HEK293 (cell line): ENCODE measurements around the gene NISCH.

Experiments
- CTCF ChIA-PET: fragments of 350-600 bp; formaldehyde crosslinking; extraction: SDS; loops from one replicate; lab custom pipeline; 2021; ENCODE audit warnings: antibody characterized with exemption; lab: Yijun Ruan, JAX
- POLR2A ChIA-PET: fragments of 300-600 bp; formaldehyde crosslinking; extraction: SDS; loops from one replicate; lab custom pipeline; 2020; ENCODE audit warnings: antibody characterized with exemption, inconsistent platforms; lab: Yijun Ruan, JAX
- H3K27ac ChIP-seq: fragments of 200-500 bp; sonication (Bioruptor generic); 2 replicates; pipeline ENCODE4 v1.5.1; 2014; ENCODE audit warnings: low read depth, low read length, control low read depth, inconsistent platforms; ENCODE audit errors: extremely low read depth
- H3K36me3 ChIP-seq, 2 experiments: fragments of 200-500 bp in 1 of 2; sonication (Bioruptor generic) in 1 of 2; 1 replicate in 1 of 2; 2 replicates in 1 of 2; pipeline ENCODE4 v1.5.1; 2014 to 2017; ENCODE audit warnings: inconsistent platforms in 2 of 2, low read length in 2 of 2; ENCODE audit not compliant: control insufficient read depth in 2 of 2, insufficient read depth in 1 of 2
- H3K4me1 ChIP-seq: fragments of 200-500 bp; sonication (Bioruptor generic); 2 replicates; pipeline ENCODE4 v1.5.1; 2014; ENCODE audit warnings: mild to moderate bottlenecking, low read length, inconsistent platforms; ENCODE audit not compliant: control insufficient read depth, insufficient read depth
- H3K4me3 ChIP-seq: 2 replicates; pipeline ENCODE4 v1.5.1; 2011; ENCODE audit warnings: low read depth, mild to moderate bottlenecking, control low read depth, low read length, moderate library complexity
- H3K9me3 ChIP-seq: fragments of 200-500 bp; sonication (Bioruptor generic); 2 replicates; pipeline ENCODE4 v1.5.1; 2014; ENCODE audit warnings: low read depth, low read length, inconsistent platforms; ENCODE audit not compliant: control insufficient read depth, insufficient read depth
- EGR2 ChIP-seq: fragments of 450-650 bp; formaldehyde crosslinking; IDR thresholded peaks from 2 replicates; pipeline ENCODE4 v1.5.1; 2016; ENCODE audit warnings: low read depth, missing biosample characterization, missing genetic modification characterization
- GLI2 ChIP-seq: fragments of 450-650 bp; formaldehyde crosslinking; IDR thresholded peaks from 2 replicates; pipeline ENCODE4; 2017; ENCODE audit warnings: missing biosample characterization, missing genetic modification characterization, low read depth, borderline replicate concordance
- GLIS1 ChIP-seq: fragments of 450-650 bp; formaldehyde crosslinking; IDR thresholded peaks from 2 replicates; pipeline ENCODE4 v1.5.1; 2016; ENCODE audit warnings: missing biosample characterization, missing genetic modification characterization
- HOXD13 ChIP-seq: sonication (generic); formaldehyde crosslinking; IDR thresholded peaks from 2 replicates; pipeline ENCODE4 v1.8.0; 2022; ENCODE audit warnings: missing genetic modification reagents, borderline replicate concordance
- KLF7 ChIP-seq: fragments of 450-650 bp; formaldehyde crosslinking; IDR thresholded peaks from 2 replicates; pipeline ENCODE4 v1.5.1; 2016; ENCODE audit warnings: missing biosample characterization, missing genetic modification characterization, borderline replicate concordance
- PBX3 ChIP-seq: sonication (generic); formaldehyde crosslinking; IDR thresholded peaks from 2 replicates; pipeline ENCODE4 v1.8.1; 2022; ENCODE audit warnings: mild to moderate bottlenecking, moderate library complexity, missing genetic modification reagents
- ZBTB20 ChIP-seq: fragments of 450-650 bp; formaldehyde crosslinking; IDR thresholded peaks from 2 replicates; pipeline ENCODE4 v1.5.1; 2016; ENCODE audit warnings: missing biosample characterization, missing genetic modification characterization
- ZBTB7A ChIP-seq: fragments of 450-650 bp; formaldehyde crosslinking; IDR thresholded peaks from 2 replicates; pipeline ENCODE4 v1.5.1; 2016; ENCODE audit warnings: low read depth, missing biosample characterization, missing genetic modification characterization
- ZFP37 ChIP-seq: fragments of 450-650 bp; formaldehyde crosslinking; IDR thresholded peaks from 2 replicates; pipeline ENCODE4 v1.5.1; 2016; ENCODE audit warnings: missing biosample characterization, missing genetic modification characterization
- ZFP69B ChIP-seq: fragments of 450-650 bp; formaldehyde crosslinking; IDR thresholded peaks from 2 replicates; pipeline ENCODE4 v1.5.1; 2016; ENCODE audit warnings: missing biosample characterization, missing genetic modification characterization
- ZIC2 ChIP-seq: fragments of 450-650 bp; formaldehyde crosslinking; IDR thresholded peaks from 2 replicates; pipeline ENCODE4 v1.5.1; 2016; ENCODE audit warnings: missing biosample characterization, missing genetic modification characterization
- ZNF112 ChIP-seq: fragments of 450-650 bp; formaldehyde crosslinking; IDR thresholded peaks from 2 replicates; pipeline ENCODE4 v1.5.0; 2017; ENCODE audit warnings: missing biosample characterization, missing genetic modification characterization
- ZNF121 ChIP-seq: fragments of 450-650 bp; formaldehyde crosslinking; IDR thresholded peaks from 2 replicates; pipeline ENCODE4 v1.5.1; 2016; ENCODE audit warnings: missing biosample characterization, missing genetic modification characterization
- ZNF138 ChIP-seq: fragments of 450-650 bp; formaldehyde crosslinking; IDR thresholded peaks from 2 replicates; pipeline ENCODE4 v1.5.1; 2016; ENCODE audit warnings: missing biosample characterization, missing genetic modification characterization, borderline replicate concordance
- ZNF174 ChIP-seq: fragments of 450-650 bp; formaldehyde crosslinking; IDR thresholded peaks from 2 replicates; pipeline ENCODE4 v1.5.0; 2017; ENCODE audit warnings: missing biosample characterization, mild to moderate bottlenecking, missing genetic modification characterization
- ZNF223 ChIP-seq: fragments of 450-650 bp; formaldehyde crosslinking; IDR thresholded peaks from 2 replicates; pipeline ENCODE4 v1.5.1; 2016; ENCODE audit warnings: missing biosample characterization, missing genetic modification characterization
- ZNF354C ChIP-seq: fragments of 450-650 bp; formaldehyde crosslinking; IDR thresholded peaks from 2 replicates; pipeline ENCODE4 v1.5.1; 2016; ENCODE audit warnings: missing biosample characterization, missing genetic modification characterization, low read depth, borderline replicate concordance
- ZNF391 ChIP-seq: fragments of 450-650 bp; formaldehyde crosslinking; IDR thresholded peaks from 2 replicates; pipeline ENCODE4 v1.5.1; 2016; ENCODE audit warnings: low read depth, missing biosample characterization, missing genetic modification characterization, borderline replicate concordance
- ZNF501 ChIP-seq: fragments of 450-650 bp; formaldehyde crosslinking; IDR thresholded peaks from 2 replicates; pipeline ENCODE4 v1.5.1; 2016; ENCODE audit warnings: missing biosample characterization, missing genetic modification characterization
- ZNF530 ChIP-seq: fragments of 450-650 bp; formaldehyde crosslinking; IDR thresholded peaks from 2 replicates; pipeline ENCODE4 v1.5.1; 2016; ENCODE audit warnings: low read depth, missing biosample characterization, missing genetic modification characterization
- ZNF596 ChIP-seq: fragments of 450-650 bp; IDR thresholded peaks from 2 replicates; pipeline ENCODE4 v1.5.0; 2018; ENCODE audit warnings: missing biosample characterization, mild to moderate bottlenecking, missing genetic modification characterization, moderate library complexity
- ZNF626 ChIP-seq: fragments of 450-650 bp; sonication (Bioruptor Pico); formaldehyde crosslinking; IDR thresholded peaks from 2 replicates; pipeline ENCODE4 v1.5.1; 2018; ENCODE audit warnings: missing biosample characterization, missing genetic modification characterization, inconsistent platforms
- ZNF677 ChIP-seq: fragments of 450-650 bp; IDR thresholded peaks from 2 replicates; pipeline ENCODE4 v1.5.0; 2018; ENCODE audit warnings: missing biosample characterization, mild to moderate bottlenecking, missing genetic modification characterization, moderate library complexity
- ZNF768 ChIP-seq: fragments of 450-650 bp; formaldehyde crosslinking; IDR thresholded peaks from 2 replicates; pipeline ENCODE4 v1.5.1; 2018; ENCODE audit warnings: missing biosample characterization, mild to moderate bottlenecking, missing genetic modification characterization

Gene NISCH

GRCh38 chr3:52483081-52483480 is 27.7 kb downstream of the NISCH start:
- Histone ChIP-seq H3K4me1 (no peaks in the 10 kb centered on the region), H3K27ac (no peak overlapping the region), H3K4me3 (no peak overlapping the region), H3K36me3 (peaks cover 4 to 94% of the 10 kb centered on the region in 2 experiments; a peak in 1 of 3 replicates), H3K9me3 (no peaks in the 10 kb centered on the region)
- CTCF ChIA-PET, result interaction anchor here (1.6 kb wide), 1 partner anchor 158 kb away, joined by 3 read pairs; no protein-coding TSS in a partner anchor
- TF ChIP-seq ZNF530 (tag by site-specific recombination) (no peak), GLIS1 (tag by site-specific recombination) (no peak), EGR2 (tag by site-specific recombination) (no peak), ZIC2 (tag by site-specific recombination) (peak; percentile 26; the same call in 1 of the 2 replicates), ZFP69B (tag by site-specific recombination) (no peak), PBX3 (CRISPR knock-in tag) (no peak), ZNF391 (tag by site-specific recombination) (no peak)
- TF ChIP-seq, all 188 proteins: peak for 1
- POLR2A ChIA-PET, result no interaction called here

- CTCF ChIA-PET, result no interaction called here
- POLR2A ChIA-PET, result no interaction called here
- H3K36me3 ChIP-seq, result peaks cover 4 to 93% of the 10 kb centered on the region in 2 experiments; a peak in 1 of 3 replicates
- no peaks in the 10 kb centered on the region for H3K9me3 ChIP-seq
- no peaks in the 10 kb centered on the region for H3K4me1 ChIP-seq
- no peak overlapping the region for H3K4me3 ChIP-seq
- TF ChIP-seq ZNF223 (no peak), GLI2 (tag by site-specific recombination) (no peak), ZBTB7A (tag by site-specific recombination) (no peak), ZNF354C (tag by site-specific recombination) (no peak), ZNF768 (tag by site-specific recombination) (no peak), ZNF112 (tag by site-specific recombination) (no peak), ZNF138 (tag by site-specific recombination) (no peak), ZNF121 (no peak), ZNF596 (no peak), ZNF174 (no peak), ZNF677 (tag by site-specific recombination) (no peak), ZFP37 (no peak), KLF7 (tag by site-specific recombination) (no peak), ZNF530 (tag by site-specific recombination) (no peak), ZNF626 (tag by site-specific recombination) (no peak), ZNF501 (no peak), ZBTB20 (tag by site-specific recombination) (no peak), HOXD13 (CRISPR knock-in tag) (no peak)
- H3K27ac ChIP-seq, result no peak overlapping the region
Observed at GRCh38 chr3:52483577-52484381, 28.4 kb downstream of the NISCH start.
